ENCODE measurements around the gene FAM120B.
"Not testable (repeated sequence)": the region's sequence is repeated elsewhere in the genome, so short reads cannot be mapped to it uniquely, and the experiment has no call there.

DNA sequence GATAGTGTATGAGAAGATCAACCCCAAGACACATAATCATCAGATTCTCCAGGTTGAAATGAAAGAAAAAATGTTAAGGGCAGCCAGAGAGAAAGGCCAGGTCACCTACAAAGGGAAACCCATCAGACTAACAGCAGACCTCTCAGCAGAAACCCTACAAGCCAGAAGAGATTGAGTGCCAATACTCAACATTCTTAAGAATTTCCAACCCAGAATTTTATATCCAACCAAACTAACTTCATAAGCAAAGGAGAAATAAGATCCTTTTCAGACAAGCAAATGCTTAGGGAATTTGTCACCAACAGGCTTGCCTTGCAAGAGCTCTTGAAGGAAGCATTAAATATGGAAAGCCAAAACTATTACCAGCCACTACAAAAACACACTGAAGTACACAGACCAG lies 44.9 kb downstream of the FAM120B start:
- TF ChIP-seq PPARA (CRISPR knock-in tag; IDR thresholded peaks at IDR 0.05; ENCODE audit: borderline replicate concordance); BACH2 (CRISPR knock-in tag; IDR thresholded peaks at IDR 0.05; ENCODE audit: borderline replicate concordance); RARB (CRISPR knock-in tag; IDR thresholded peaks at IDR 0.05); ZFP3 (CRISPR knock-in tag; IDR thresholded peaks at IDR 0.05); OSR1 (CRISPR knock-in tag; IDR thresholded peaks at IDR 0.05): not testable (repeated sequence)
- TF ChIP-seq, protein P1, sequence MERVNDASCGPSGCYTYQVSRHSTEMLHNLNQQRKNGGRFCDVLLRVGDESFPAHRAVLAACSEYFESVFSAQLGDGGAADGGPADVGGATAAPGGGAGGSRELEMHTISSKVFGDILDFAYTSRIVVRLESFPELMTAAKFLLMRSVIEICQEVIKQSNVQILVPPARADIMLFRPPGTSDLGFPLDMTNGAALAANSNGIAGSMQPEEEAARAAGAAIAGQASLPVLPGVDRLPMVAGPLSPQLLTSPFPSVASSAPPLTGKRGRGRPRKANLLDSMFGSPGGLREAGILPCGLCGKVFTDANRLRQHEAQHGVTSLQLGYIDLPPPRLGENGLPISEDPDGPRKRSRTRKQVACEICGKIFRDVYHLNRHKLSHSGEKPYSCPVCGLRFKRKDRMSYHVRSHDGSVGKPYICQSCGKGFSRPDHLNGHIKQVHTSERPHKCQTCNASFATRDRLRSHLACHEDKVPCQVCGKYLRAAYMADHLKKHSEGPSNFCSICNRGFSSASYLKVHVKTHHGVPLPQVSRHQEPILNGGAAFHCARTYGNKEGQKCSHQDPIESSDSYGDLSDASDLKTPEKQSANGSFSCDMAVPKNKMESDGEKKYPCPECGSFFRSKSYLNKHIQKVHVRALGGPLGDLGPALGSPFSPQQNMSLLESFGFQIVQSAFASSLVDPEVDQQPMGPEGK (CRISPR knock-in tag; IDR thresholded peaks at IDR 0.05; ENCODE audit: borderline replicate concordance), result not testable (repeated sequence)
